DOHH2 (cell line): Measurements from ENCODE around the gene VWA1.

Experiments used
- EZH2phosphoT487 ChIP-seq: fragments of 200-600 bp; sonication (generic); IDR thresholded peaks from 2 replicates; pipeline ENCODE4 v1.6.1; 2017; ENCODE audit warnings: borderline replicate concordance, mild to moderate bottlenecking, antibody characterized with exemption, low read length, moderate library complexity, mixed read lengths
- TF ChIP-seq, protein P1 (sequence below): fragments of 200-600 bp; sonication (generic); IDR thresholded peaks from one replicate; pipeline ENCODE4 v1.5.1; 2014; ENCODE audit warnings: antibody characterized with exemption, mild to moderate bottlenecking, low read depth, low read length; ENCODE audit not compliant: poor library complexity, severe bottlenecking

DNA sequence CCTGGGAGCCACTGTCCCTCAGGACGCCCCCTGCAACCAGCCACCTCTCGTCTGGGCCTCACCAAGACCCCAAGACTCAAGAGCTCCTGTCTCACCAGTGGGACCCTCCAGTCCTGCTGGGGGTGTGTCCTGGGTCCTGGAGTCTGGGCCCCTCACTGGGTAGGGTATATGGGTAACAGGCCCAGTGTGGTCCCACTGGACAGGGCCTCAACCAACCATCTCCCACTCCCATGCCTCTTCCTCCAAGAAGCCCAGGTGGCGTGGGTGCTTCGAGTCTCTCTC lies 725 bp upstream of the VWA1 start:
- TF ChIP-seq, protein P1, sequence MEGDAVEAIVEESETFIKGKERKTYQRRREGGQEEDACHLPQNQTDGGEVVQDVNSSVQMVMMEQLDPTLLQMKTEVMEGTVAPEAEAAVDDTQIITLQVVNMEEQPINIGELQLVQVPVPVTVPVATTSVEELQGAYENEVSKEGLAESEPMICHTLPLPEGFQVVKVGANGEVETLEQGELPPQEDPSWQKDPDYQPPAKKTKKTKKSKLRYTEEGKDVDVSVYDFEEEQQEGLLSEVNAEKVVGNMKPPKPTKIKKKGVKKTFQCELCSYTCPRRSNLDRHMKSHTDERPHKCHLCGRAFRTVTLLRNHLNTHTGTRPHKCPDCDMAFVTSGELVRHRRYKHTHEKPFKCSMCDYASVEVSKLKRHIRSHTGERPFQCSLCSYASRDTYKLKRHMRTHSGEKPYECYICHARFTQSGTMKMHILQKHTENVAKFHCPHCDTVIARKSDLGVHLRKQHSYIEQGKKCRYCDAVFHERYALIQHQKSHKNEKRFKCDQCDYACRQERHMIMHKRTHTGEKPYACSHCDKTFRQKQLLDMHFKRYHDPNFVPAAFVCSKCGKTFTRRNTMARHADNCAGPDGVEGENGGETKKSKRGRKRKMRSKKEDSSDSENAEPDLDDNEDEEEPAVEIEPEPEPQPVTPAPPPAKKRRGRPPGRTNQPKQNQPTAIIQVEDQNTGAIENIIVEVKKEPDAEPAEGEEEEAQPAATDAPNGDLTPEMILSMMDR: no peak
- no peak for TF ChIP-seq EZH2phosphoT487
